Activated naive CD4-positive, alpha-beta T cell treated with anti-CD3 and anti-CD28 coated beads, Interleukin-2, amount 10 ng/mL, durations not matched to agents 7 days and 5 days (primary cell): ENCODE results near the gene PSMC5.

Experiments used
- CTCF ChIA-PET: fragments of 350-600 bp; sonication (Branson Sonifier 250); formaldehyde crosslinking; loops from one replicate; lab custom pipeline; 2021; ENCODE audit warnings: antibody characterized with exemption; lab: Charles Lee
- DNase-seq: peaks from one replicate; pipeline ENCODE4 v3.0.0-alpha.2; 2020
- H3K27ac Mint-ChIP-seq: one replicate; pipeline ENCODE4 v1.8.0; 2021; ENCODE audit warnings: mild to moderate bottlenecking, moderate library complexity, mixed read lengths
- H3K27me3 Mint-ChIP-seq: one replicate; pipeline ENCODE4 v1.8.0; 2021; ENCODE audit warnings: mild to moderate bottlenecking, mixed read lengths
- H3K36me3 Mint-ChIP-seq: one replicate; pipeline ENCODE4 v1.8.0; 2021; ENCODE audit warnings: mixed read lengths
- H3K4me1 Mint-ChIP-seq: one replicate; pipeline ENCODE4 v1.8.0; 2021; ENCODE audit warnings: mixed read lengths
- H3K4me3 Mint-ChIP-seq: one replicate; pipeline ENCODE4 v1.8.0; 2021; ENCODE audit warnings: mild to moderate bottlenecking, moderate library complexity, mixed read lengths
- H3K9me3 Mint-ChIP-seq: one replicate; pipeline ENCODE4 v1.8.0; 2021; ENCODE audit warnings: mixed read lengths

Gene PSMC5

GRCh38 chr17:63805591-63805990 is 21.6 kb upstream of the PSMC5 start:
- DNase-seq, result no peak
- H3K9me3 Mint-ChIP-seq, result no peaks in the 10 kb centered on the region
- peaks cover 57% of the 10 kb centered on the region for H3K36me3 Mint-ChIP-seq
- H3K4me1 Mint-ChIP-seq, result no peaks in the 10 kb centered on the region
- H3K27me3 Mint-ChIP-seq, result no peaks in the 10 kb centered on the region
- no peak overlapping the region for H3K27ac Mint-ChIP-seq
- CTCF ChIA-PET, result no interaction called here
- H3K4me3 Mint-ChIP-seq, result no peak overlapping the region

DNA sequence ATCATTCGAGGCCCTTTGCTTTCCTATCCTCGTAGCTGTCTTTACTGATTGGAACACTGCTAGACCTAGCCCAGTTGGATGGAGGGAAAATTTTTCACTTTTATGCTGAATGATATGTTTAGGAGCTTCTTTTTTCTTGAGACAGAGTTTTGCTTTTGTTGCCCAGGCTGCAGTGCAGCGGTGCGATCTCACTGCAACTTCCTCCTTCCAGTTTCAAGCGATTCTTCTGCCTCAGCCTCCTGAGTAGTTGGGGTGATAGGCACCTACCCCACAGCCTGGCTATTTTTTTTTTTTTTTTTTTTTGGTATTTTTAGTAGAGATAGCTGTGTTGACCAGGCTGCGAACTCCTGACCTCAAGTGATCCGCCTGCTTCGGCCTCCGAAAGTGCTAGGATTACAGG is 17.3 kb upstream of the PSMC5 start:
- no peak for DNase-seq
- CTCF ChIA-PET, result interaction anchor here (1.2 to 1.3 kb wide), 2 partner anchors 18 to 29 kb away, joined by 3 read pairs; no protein-coding TSS in a partner anchor

DNA sequence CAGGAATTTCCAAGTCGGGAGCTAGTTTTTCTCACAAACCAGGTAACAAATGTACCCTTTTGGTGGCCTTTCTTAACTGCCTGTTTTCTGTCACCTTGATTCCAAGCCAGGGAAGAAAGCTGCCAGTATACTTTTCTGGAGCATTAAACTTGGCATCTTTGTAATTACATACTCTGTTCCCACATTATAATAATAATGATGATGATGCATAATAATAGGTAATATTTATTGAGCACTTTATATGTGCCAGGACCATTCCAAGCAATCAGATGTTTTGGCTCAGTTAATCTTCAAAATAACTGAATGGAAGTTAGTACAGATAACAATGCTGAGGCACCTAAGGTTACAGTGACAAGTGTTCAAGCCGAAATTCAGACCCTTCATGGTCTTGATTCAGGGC is 11.1 kb upstream of the PSMC5 start:
- H3K9me3 Mint-ChIP-seq, result no peaks in the 10 kb centered on the region
- peaks cover 7% of the 10 kb centered on the region for H3K4me1 Mint-ChIP-seq
- CTCF ChIA-PET, result interaction anchor here (1.3 kb wide), 1 partner anchor 12 kb away, joined by 5 read pairs; the partner anchor contains the start of gene FTSJ3
- no peak overlapping the region for H3K4me3 Mint-ChIP-seq
- no peak overlapping the region for H3K27ac Mint-ChIP-seq
- DNase-seq, result no peak
- H3K27me3 Mint-ChIP-seq, result no peaks in the 10 kb centered on the region
- peaks cover 82% of the 10 kb centered on the region for H3K36me3 Mint-ChIP-seq

More for the DNA sequence above, 17.3 kb upstream of the PSMC5 start:
- H3K27me3 Mint-ChIP-seq, result no peaks in the 10 kb centered on the region
- H3K4me1 Mint-ChIP-seq, result no peaks in the 10 kb centered on the region
- peaks cover 73% of the 10 kb centered on the region for H3K36me3 Mint-ChIP-seq
- H3K9me3 Mint-ChIP-seq, result no peaks in the 10 kb centered on the region
- H3K27ac Mint-ChIP-seq, result no peak overlapping the region
- no peak overlapping the region for H3K4me3 Mint-ChIP-seq

DNA sequence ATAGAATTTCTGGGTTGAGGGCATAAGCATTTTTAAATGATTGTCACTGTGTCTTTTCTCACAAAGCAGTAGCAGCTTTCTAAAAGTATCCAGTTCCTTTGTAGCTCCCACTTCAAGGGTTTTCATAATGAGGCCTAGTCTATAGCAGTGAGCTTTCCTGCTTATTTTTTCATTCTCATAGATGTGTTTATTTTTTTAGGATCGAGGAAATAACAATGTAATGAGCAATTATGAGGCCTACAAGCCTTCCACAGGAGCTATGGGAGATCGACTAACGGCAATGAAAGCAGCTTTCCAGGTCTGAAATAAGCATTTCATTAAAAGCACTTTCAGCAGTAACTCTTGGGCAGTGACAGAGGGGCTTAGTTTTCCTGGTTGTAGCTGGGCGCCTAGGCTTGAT is 10.6 kb upstream of the PSMC5 start:
- Mint-ChIP-seq H3K4me3 (no peak overlapping the region), H3K27ac (peak overlapping the region; percentile 45), H3K36me3 (peaks cover 82% of the 10 kb centered on the region), H3K4me1 (peaks cover 10% of the 10 kb centered on the region), H3K27me3 (no peaks in the 10 kb centered on the region), H3K9me3 (no peaks in the 10 kb centered on the region)
- no peak for DNase-seq
- CTCF ChIA-PET, result interaction anchor here (1.0 to 1.3 kb wide), 2 partner anchors 11 to 120 kb away, joined by 3 to 5 read pairs; partner anchors contain the start of gene FTSJ3

DNA sequence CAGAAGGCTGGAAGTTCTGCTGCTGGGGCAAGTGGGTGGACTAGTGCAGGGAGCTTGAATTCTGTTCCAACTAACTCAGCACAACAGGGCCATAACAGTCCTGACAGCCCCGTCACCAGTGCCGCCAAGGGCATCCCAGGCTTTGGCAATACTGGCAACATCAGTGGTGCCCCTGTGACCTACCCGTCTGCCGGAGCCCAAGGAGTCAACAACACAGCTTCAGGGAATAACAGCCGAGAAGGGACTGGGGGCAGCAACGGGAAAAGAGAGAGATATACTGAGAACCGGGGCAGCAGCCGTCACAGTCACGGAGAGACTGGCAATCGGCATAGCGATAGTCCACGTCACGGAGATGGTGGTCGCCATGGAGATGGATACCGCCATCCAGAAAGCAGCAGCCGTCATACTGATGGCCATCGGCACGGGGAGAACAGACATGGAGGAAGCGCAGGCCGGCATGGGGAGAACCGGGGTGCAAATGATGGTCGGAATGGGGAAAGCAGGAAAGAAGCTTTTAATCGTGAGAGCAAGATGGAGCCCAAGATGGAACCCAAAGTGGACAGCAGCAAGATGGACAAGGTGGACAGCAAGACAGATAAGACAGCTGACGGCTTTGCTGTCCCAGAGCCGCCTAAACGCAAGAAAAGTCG is 9.4 kb upstream of the PSMC5 start:
- H3K36me3 Mint-ChIP-seq, result peaks cover 84% of the 10 kb centered on the region
- CTCF ChIA-PET, result interaction anchor here (1.0 to 1.1 kb wide), 2 partner anchors 12 to 120 kb away, joined by 3 read pairs; no protein-coding TSS in a partner anchor
- no peak overlapping the region for H3K4me3 Mint-ChIP-seq
- no peak for DNase-seq
- H3K27ac Mint-ChIP-seq, result no peak overlapping the region
- H3K9me3 Mint-ChIP-seq, result no peaks in the 10 kb centered on the region
- H3K27me3 Mint-ChIP-seq, result no peaks in the 10 kb centered on the region
- H3K4me1 Mint-ChIP-seq, result peaks cover 15% of the 10 kb centered on the region

DNA sequence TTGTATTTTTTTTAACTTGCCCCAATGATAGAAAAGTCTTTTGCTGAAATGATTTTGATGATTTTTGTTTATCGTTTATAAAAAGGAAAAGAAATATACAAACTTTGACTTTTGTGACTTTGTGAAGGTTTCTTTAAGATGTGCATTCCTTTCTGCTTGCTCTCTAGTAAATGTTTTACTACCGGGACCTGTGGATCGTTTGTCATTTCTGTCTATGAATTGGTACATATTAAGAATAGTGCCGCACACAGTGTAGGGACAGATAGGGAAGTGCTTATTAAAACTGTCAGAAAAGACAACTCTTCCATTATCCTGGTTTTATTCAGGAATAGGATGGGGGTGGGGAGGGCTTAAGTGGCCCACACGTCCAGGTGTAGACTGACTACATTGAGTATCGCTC is 8.1 kb upstream of the PSMC5 start:
- no peaks in the 10 kb centered on the region for H3K9me3 Mint-ChIP-seq
- peak overlapping the region; percentile 39 for H3K4me3 Mint-ChIP-seq
- peaks cover 85% of the 10 kb centered on the region for H3K36me3 Mint-ChIP-seq
- CTCF ChIA-PET, result interaction anchor here (1.0 kb wide), 1 partner anchor 121 kb away, joined by 3 read pairs; no protein-coding TSS in a partner anchor
- H3K4me1 Mint-ChIP-seq, result peaks cover 24% of the 10 kb centered on the region
- no peak for DNase-seq
- H3K27ac Mint-ChIP-seq, result peak overlapping the region; percentile 90
- H3K27me3 Mint-ChIP-seq, result no peaks in the 10 kb centered on the region

- Mint-ChIP-seq H3K27me3 (no peaks in the 10 kb centered on the region), H3K4me1 (peaks cover 30% of the 10 kb centered on the region), H3K4me3 (peak overlapping the region; percentile 39), H3K27ac (peak overlapping the region; percentile 90), H3K9me3 (no peaks in the 10 kb centered on the region), H3K36me3 (peaks cover 87% of the 10 kb centered on the region)
- DNase-seq, result peak; percentile 36
- CTCF ChIA-PET, result interaction anchor here (1.1 kb wide), 1 partner anchor 21 kb away, joined by 3 read pairs; no protein-coding TSS in a partner anchor
Measured at GRCh38 chr17:63819585-63820537, 7.4 kb upstream of the PSMC5 start.

DNA sequence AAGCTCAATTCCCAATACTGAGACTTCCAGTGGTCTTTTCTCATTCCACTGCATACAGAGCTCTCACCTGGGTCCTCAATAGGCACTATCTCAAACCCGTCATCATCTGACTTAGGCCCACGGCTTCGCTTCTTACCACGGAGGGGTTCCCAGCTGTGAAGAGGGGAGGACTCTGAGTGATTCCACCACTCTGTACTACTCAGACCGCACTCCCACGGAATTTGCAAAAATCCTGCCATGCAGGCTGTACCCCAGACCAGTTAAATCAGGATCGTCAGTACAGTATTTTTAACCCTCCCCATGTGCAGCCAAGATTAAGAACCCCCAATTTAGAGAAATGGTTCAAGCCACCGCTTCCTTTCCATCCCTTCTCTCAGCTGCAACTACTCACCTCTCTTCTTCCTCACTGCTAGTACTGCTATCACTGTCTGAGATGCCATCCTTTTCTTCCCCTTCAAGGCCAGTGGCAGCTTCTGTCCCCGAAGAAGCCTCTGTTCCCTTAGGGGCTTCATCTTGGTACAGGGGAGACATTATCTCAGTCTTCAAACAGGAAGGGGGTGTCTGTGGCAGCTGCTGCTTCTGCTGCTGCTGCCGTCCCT is 6.2 kb upstream of the PSMC5 start:
- no peak for DNase-seq
- H3K27ac Mint-ChIP-seq, result peak overlapping the region; percentile 90
- H3K27me3 Mint-ChIP-seq, result no peaks in the 10 kb centered on the region
- peaks cover 83% of the 10 kb centered on the region for H3K36me3 Mint-ChIP-seq
- H3K9me3 Mint-ChIP-seq, result no peaks in the 10 kb centered on the region
- CTCF ChIA-PET, result interaction anchor here (1.0 to 1.2 kb wide), 4 partner anchors 9 to 124 kb away, joined by 3 to 4 read pairs (median 3); no protein-coding TSS in a partner anchor
- H3K4me1 Mint-ChIP-seq, result peaks cover 40% of the 10 kb centered on the region
- no peak overlapping the region for H3K4me3 Mint-ChIP-seq

DNA sequence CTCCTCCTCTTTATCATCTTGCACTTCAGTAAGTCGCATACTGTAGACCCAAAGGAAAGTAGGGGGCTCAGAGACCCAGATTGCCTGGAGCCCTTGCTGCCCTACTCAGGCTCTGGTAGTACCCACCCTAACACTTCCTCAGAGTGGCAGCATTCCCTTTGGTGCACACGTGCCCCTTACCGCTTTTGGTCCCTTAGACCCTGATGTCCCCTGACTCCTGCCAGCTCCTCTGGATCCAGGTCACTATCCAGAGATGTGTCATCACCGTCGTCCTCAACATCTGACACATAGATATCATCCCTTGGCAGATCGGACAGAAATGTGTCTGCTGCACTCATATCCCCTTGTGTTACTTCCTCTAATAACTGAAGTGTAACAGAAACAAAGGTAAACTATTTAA is 5.4 kb upstream of the PSMC5 start:
- Mint-ChIP-seq H3K4me3 (peak overlapping the region; percentile 32), H3K27me3 (no peaks in the 10 kb centered on the region), H3K4me1 (peaks cover 47% of the 10 kb centered on the region), H3K36me3 (peaks cover 82% of the 10 kb centered on the region), H3K27ac (peak overlapping the region; percentile 59), H3K9me3 (no peaks in the 10 kb centered on the region)
- DNase-seq, result no peak
- CTCF ChIA-PET, result interaction anchor here (1.0 kb wide), 2 partner anchors 8 to 124 kb away, joined by 3 to 4 read pairs; no protein-coding TSS in a partner anchor

GRCh38 chr17:63822537-63822936 is 4.7 kb upstream of the PSMC5 start:
- no peak overlapping the region for H3K4me3 Mint-ChIP-seq
- H3K4me1 Mint-ChIP-seq, result peaks cover 48% of the 10 kb centered on the region
- H3K27me3 Mint-ChIP-seq, result no peaks in the 10 kb centered on the region
- no peaks in the 10 kb centered on the region for H3K9me3 Mint-ChIP-seq
- CTCF ChIA-PET, result no interaction called here
- H3K27ac Mint-ChIP-seq, result no peak overlapping the region
- H3K36me3 Mint-ChIP-seq, result peaks cover 83% of the 10 kb centered on the region
- no peak for DNase-seq

DNA sequence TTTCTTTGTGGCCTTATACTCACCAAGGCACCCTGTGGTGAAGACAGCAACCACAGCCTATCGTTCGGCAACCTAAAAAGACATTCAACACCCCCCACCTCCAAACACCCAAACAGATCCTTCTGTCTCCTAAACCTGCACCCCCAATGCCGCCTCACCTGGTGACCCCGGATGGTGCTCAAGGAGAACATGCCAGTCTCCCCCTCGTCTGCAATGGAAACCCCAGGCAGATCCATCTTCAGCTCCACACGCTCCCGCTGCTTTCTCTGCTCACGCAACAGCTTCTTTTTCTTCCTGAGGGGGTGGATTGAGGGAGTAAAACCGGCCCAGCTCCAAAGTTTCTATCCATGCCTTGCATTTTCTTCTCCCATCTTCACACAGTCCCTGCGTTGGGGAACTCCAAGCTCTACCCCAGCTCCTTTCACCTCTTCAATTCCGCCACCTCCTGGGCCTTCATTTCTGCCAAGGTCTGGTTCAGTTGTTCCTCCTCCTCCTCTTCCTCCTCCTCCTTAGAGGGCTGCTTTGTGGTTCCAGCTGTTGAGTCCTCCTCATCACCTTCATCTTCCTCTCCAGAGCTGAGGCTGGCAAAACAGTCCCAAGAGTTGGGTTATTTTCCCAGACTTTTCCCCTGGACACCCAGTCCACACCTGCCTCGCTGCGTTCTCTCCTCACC is 3.4 kb upstream of the PSMC5 start:
- Mint-ChIP-seq H3K27ac (peak overlapping the region; percentile 34), H3K36me3 (peaks cover 77% of the 10 kb centered on the region), H3K9me3 (no peaks in the 10 kb centered on the region), H3K4me3 (no peak overlapping the region), H3K4me1 (peaks cover 58% of the 10 kb centered on the region), H3K27me3 (no peaks in the 10 kb centered on the region)
- CTCF ChIA-PET, result interaction anchor here (2.6 kb wide), 1 partner anchor 10 kb away, joined by 8 read pairs; no protein-coding TSS in a partner anchor
- no peak for DNase-seq

DNA sequence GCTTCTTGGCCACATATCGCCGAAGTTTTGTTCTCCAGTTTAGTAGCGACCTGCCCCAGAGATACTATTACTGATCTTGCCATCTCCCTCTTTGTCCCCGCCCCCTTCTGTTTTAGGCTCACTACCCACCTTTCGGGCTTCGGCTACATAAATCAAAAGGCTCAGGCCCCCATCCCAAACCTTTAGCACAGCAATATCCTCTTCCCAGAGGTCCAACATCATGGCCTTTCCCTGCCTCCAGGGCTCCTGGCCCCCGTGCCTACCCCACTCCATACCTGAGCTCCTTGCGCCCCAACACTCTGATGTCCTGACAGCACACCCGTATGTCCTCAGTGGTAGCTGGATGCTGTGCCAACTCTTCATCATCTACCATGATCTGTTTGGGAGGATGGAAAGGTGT is 2.9 kb upstream of the PSMC5 start:
- H3K9me3 Mint-ChIP-seq, result no peaks in the 10 kb centered on the region
- CTCF ChIA-PET, result interaction anchor here (1.1 to 2.6 kb wide), 2 partner anchors 9 to 12 kb away, joined by 4 to 8 read pairs; no protein-coding TSS in a partner anchor
- peak overlapping the region; percentile 34 for H3K27ac Mint-ChIP-seq
- no peak overlapping the region for H3K4me3 Mint-ChIP-seq
- H3K27me3 Mint-ChIP-seq, result no peaks in the 10 kb centered on the region
- peaks cover 61% of the 10 kb centered on the region for H3K4me1 Mint-ChIP-seq
- H3K36me3 Mint-ChIP-seq, result peaks cover 78% of the 10 kb centered on the region
- no peak for DNase-seq

- Mint-ChIP-seq H3K27ac (peak overlapping the region; percentile 96), H3K4me1 (peaks cover 76% of the 10 kb centered on the region), H3K4me3 (peak overlapping the region; percentile 87), H3K36me3 (peaks cover 80% of the 10 kb centered on the region), H3K27me3 (no peaks in the 10 kb centered on the region), H3K9me3 (no peaks in the 10 kb centered on the region)
- no peak for DNase-seq
- CTCF ChIA-PET, result interaction anchor here (0.9 kb wide), 1 partner anchor 22 kb away, joined by 3 read pairs; no protein-coding TSS in a partner anchor
Measured at GRCh38 chr17:63826468-63827001, 696 bp upstream of the PSMC5 start.
